WERI-Rb-1 (cell line): ENCODE results near the gene SUN1.
"Not testable (repeated sequence)": the region's sequence is repeated elsewhere in the genome, so short reads cannot be mapped to it uniquely, and the experiment has no call there.

Source experiments
- DNase-seq: peaks from one replicate; pipeline ENCODE4 v3.0.0-alpha.2; 2020
- H3K27ac ChIP-seq: fragments of 250-450 bp; sonication (Bioruptor Pico); 2 replicates; pipeline ENCODE4 v1.5.1; 2020; ENCODE audit warnings: mild to moderate bottlenecking, moderate library complexity
- H3K27me3 ChIP-seq: fragments of 250-450 bp; sonication (Bioruptor Pico); 2 replicates; pipeline ENCODE4 v1.5.1; 2021; ENCODE audit warnings: mild to moderate bottlenecking, low read depth, moderate library complexity; ENCODE audit not compliant: insufficient read depth, severe bottlenecking
- H3K36me3 ChIP-seq: fragments of 250-450 bp; sonication (Bioruptor Pico); 2 replicates; pipeline ENCODE4 v1.5.1; 2020; ENCODE audit warnings: mild to moderate bottlenecking, moderate library complexity
- H3K4me3 ChIP-seq: 2 replicates; pipeline ENCODE4 v1.5.1; 2011; ENCODE audit warnings: low read depth, mild to moderate bottlenecking, control low read depth, low read length
- H3K9me3 ChIP-seq: fragments of 250-450 bp; sonication (Bioruptor Pico); 2 replicates; pipeline ENCODE4 v1.5.1; 2021; ENCODE audit warnings: mild to moderate bottlenecking, moderate library complexity; ENCODE audit not compliant: severe bottlenecking
- CTCF ChIP-seq: IDR thresholded peaks from 2 replicates; pipeline ENCODE4 v1.5.1; 2011; ENCODE audit warnings: low read depth, mild to moderate bottlenecking, control low read depth, inconsistent platforms, low read length

Gene SUN1

GRCh38 chr7:786472-787255, 45.6 kb upstream of the SUN1 start:
- Histone ChIP-seq H3K27me3 (no peaks in the 10 kb centered on the region), H3K36me3 (peaks cover 31% of the 10 kb centered on the region), H3K4me3 (no peak overlapping the region), H3K9me3 (no peaks in the 10 kb centered on the region), H3K27ac (no peak overlapping the region)
- TF ChIP-seq CTCF = peak; percentile 78
- DNase-seq = peak; percentile 73

DNA sequence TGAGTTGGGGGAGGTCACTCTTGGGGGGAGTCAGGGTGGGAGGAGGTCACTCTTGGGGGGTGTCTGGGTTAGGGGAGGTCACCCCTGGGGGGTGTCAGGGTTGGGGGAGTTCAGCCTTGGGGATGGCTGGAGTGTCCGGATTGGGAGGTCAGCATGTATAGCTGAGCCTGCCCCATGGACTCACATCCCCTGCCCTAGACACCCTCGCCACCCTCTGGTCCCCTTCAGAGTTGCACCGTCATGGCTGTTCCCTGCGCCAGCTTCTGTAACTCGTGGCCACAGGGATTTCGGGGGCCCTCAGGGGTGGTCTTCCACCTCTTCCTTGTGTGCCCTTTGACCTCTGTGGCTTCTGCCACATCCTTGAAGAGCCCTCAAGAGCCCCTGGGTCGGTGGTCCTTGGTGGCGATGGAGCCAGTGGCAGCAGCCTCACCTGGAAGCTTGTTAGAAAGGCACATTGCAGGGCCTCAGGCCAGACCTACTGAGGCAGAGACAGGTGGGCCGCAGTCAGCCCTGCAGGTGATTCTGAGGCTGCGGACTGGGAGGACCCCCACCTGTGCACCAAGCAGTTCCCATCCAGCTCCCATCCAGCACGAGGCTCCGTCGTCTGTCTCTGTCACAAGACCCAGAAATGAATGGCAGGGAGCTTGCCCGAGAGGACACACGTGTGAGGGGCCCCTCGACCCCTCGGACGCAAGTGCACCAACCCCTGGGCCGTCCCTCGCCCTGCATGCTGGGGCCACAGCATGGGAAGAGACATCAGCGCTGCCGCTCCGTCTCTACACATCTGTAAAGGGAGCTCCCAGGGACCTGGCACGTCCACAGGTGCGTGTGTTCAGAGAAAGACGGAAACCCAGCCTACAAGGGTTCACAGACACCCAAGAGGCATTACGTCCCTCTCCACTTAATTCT, 44.7 kb upstream of the SUN1 start:
- no peak overlapping the region for H3K4me3 ChIP-seq
- TF ChIP-seq CTCF = 0 out of 2 replicates have a peak, but pooled peaks have one; percentile 21
- no peaks in the 10 kb centered on the region for H3K9me3 ChIP-seq
- no peaks in the 10 kb centered on the region for H3K27me3 ChIP-seq
- peaks cover 30% of the 10 kb centered on the region for H3K36me3 ChIP-seq
- DNase-seq = no peak
- no peak overlapping the region for H3K27ac ChIP-seq

GRCh38 chr7:791519-791918, 40.8 kb upstream of the SUN1 start:
- Histone ChIP-seq H3K27ac (no peak overlapping the region), H3K9me3 (no peaks in the 10 kb centered on the region), H3K4me3 (no peak overlapping the region), H3K27me3 (no peaks in the 10 kb centered on the region), H3K36me3 (peaks cover 12% of the 10 kb centered on the region)
- no peak for TF ChIP-seq CTCF
- DNase-seq = no peak

DNA sequence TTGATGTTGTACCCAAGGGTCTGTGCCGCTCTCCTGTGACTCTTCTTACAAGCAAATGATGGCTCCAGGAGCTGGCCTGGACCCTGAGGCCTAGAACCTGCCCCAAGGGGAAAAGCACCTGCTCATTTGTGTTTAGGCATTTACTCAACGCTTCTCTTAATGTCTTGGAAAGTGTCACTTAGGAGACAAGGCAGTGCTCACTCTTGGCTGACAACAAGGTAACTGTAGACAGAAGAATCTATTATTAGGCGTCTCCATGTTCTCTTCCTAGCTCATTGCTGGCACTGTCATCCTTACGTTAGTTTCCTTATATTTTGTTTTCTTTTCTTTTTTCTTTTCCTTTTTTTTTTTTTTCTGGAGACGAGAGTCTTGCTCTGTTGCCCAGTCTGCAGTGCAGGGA, 38.1 kb upstream of the SUN1 start:
- TF ChIP-seq CTCF = no peak
- Histone ChIP-seq H3K9me3 (no peaks in the 10 kb centered on the region), H3K27ac (no peak overlapping the region), H3K36me3 (peaks cover 2% of the 10 kb centered on the region; the same call in 1 of the 2 replicates), H3K27me3 (no peaks in the 10 kb centered on the region), H3K4me3 (no peak overlapping the region)
- DNase-seq = no peak

- H3K27ac ChIP-seq = no peak overlapping the region
- H3K4me3 ChIP-seq = no peak overlapping the region
- H3K27me3 ChIP-seq = no peaks in the 10 kb centered on the region
- DNase-seq = no peak
- no peaks in the 10 kb centered on the region for H3K36me3 ChIP-seq
- H3K9me3 ChIP-seq = no peaks in the 10 kb centered on the region
- TF ChIP-seq CTCF = no peak
Measured at GRCh38 chr7:794671-795329, 37.5 kb upstream of the SUN1 start.

GRCh38 chr7:796434-797169, 35.7 kb upstream of the SUN1 start:
- H3K27ac ChIP-seq, H3K27me3 ChIP-seq, H3K36me3 ChIP-seq, DNase-seq, H3K9me3 ChIP-seq, H3K4me3 ChIP-seq: not testable (repeated sequence)
